KMS-11 (cell line): ENCODE data around the gene HCN3.

ENCODE experiments used
- H2AFZ ChIP-seq: fragments of 200-600 bp; sonication (generic); 2 replicates; pipeline ENCODE4 v1.6.1; 2016; ENCODE audit warnings: antibody characterized with exemption, mixed run types, low read depth
- H3K27ac ChIP-seq: fragments of 200-600 bp; sonication (generic); 2 replicates; pipeline ENCODE4 v1.6.1; 2016; ENCODE audit warnings: mild to moderate bottlenecking, mixed run types
- H3K27me3 ChIP-seq: fragments of 200-600 bp; sonication (generic); 2 replicates; pipeline ENCODE4 v1.6.1; 2017; ENCODE audit warnings: mild to moderate bottlenecking, low read depth, mixed run types, moderate library complexity; ENCODE audit not compliant: insufficient read depth
- H3K36me3 ChIP-seq: fragments of 200-600 bp; sonication (generic); 2 replicates; pipeline ENCODE4 v1.6.1; 2017; ENCODE audit warnings: mild to moderate bottlenecking, mixed run types; ENCODE audit not compliant: insufficient read depth
- H3K4me1 ChIP-seq: fragments of 200-600 bp; sonication (generic); 2 replicates; pipeline ENCODE4 v1.6.1; 2016; ENCODE audit warnings: mild to moderate bottlenecking, low read depth, mixed run types; ENCODE audit not compliant: poor library complexity, severe bottlenecking
- H3K4me2 ChIP-seq: fragments of 200-600 bp; sonication (generic); 2 replicates; pipeline ENCODE4 v1.7.0; 2016; ENCODE audit warnings: mild to moderate bottlenecking, mixed run types
- H3K4me3 ChIP-seq: fragments of 200-600 bp; sonication (generic); IDR thresholded peaks from 2 replicates; pipeline ENCODE4 v1.6.1; 2017; ENCODE audit warnings: low read depth, low read length, mixed read lengths; ENCODE audit not compliant: insufficient read depth
- H3K79me2 ChIP-seq: fragments of 200-600 bp; sonication (generic); 2 replicates; pipeline ENCODE4 v1.6.1; 2016; ENCODE audit warnings: low read depth, mixed run types; ENCODE audit not compliant: insufficient read depth
- H3K9ac ChIP-seq: fragments of 200-600 bp; sonication (generic); 2 replicates; pipeline ENCODE4 v1.6.1; 2016; ENCODE audit warnings: mild to moderate bottlenecking, mixed run types
- H4K20me1 ChIP-seq: fragments of 200-600 bp; sonication (generic); 2 replicates; pipeline ENCODE4 v1.6.1; 2016; ENCODE audit warnings: mild to moderate bottlenecking, mixed run types; ENCODE audit not compliant: insufficient read depth
- TF ChIP-seq, protein P1 (sequence below): fragments of 200-600 bp; sonication (generic); conservative IDR thresholded peaks from 2 replicates; pipeline ENCODE4 v1.6.1; 2017; ENCODE audit warnings: low read depth, mild to moderate bottlenecking, antibody characterized with exemption, low read length, moderate library complexity, mixed read lengths

HCN3 gene

DNA sequence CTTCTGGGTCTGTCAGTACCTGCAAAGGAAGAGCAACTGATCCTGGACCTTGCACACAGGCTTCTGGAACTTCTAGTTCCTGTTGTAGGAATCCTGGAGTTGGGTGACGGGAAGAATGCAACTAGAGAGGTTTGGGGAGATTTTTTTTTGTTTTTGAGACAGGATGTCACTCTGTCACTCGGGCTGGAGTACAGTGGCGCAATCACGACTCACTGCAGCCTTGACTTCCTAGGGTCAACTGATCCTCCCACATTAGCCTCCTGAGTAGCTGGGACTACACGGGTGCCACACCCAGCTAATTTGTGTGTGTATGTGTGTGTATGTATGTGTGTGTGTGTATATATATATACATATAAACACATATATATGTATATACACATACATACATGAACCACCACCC lies 40.8 kb upstream of the HCN3 start:
- Histone ChIP-seq H3K4me2 (no peak overlapping the region), H3K9ac (no peak overlapping the region), H3K79me2 (no peaks in the 10 kb centered on the region)

DNA sequence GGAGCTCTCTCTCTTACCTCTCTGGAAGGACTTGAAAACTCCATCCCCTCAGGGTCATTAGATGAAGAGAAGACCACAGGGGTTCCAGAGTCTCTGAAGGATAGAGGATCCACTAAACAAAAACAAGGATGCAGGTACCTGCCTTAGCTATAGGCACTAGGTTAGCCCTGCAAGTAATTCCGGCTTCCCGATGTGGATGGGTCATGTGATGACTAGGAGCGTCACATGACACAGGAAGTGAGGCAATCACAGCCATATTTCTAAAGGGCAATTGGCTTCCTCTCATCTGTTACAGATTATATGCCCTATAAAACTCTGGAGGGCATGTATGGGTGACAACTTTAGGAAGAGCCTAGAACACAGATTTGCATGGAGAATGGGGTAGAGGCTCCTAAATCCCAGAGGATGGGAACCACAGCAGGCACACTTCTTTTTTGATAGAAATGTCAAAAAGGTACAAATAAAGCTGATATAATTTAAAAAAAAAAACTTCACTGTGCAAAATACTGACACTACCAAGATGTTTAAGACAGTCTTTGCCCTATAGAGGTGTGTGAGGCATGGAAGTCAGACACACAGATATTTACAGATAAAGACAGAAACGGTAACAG lies 36.1 kb upstream of the HCN3 start:
- Histone ChIP-seq H3K27ac (no peak overlapping the region), H3K79me2 (no peaks in the 10 kb centered on the region), H3K4me1 (peaks cover 38% of the 10 kb centered on the region), H3K9ac (peak overlapping the region; percentile 5; the same call in 1 of the 2 replicates), H3K36me3 (no peaks in the 10 kb centered on the region; the same call in 1 of the 2 replicates), H2AFZ (peak overlapping the region; percentile 57), H3K27me3 (no peaks in the 10 kb centered on the region), H3K4me3 (peak overlapping the region; percentile 98), H4K20me1 (no peaks in the 10 kb centered on the region), H3K4me2 (peak overlapping the region; percentile 44)
- TF ChIP-seq, protein P1, sequence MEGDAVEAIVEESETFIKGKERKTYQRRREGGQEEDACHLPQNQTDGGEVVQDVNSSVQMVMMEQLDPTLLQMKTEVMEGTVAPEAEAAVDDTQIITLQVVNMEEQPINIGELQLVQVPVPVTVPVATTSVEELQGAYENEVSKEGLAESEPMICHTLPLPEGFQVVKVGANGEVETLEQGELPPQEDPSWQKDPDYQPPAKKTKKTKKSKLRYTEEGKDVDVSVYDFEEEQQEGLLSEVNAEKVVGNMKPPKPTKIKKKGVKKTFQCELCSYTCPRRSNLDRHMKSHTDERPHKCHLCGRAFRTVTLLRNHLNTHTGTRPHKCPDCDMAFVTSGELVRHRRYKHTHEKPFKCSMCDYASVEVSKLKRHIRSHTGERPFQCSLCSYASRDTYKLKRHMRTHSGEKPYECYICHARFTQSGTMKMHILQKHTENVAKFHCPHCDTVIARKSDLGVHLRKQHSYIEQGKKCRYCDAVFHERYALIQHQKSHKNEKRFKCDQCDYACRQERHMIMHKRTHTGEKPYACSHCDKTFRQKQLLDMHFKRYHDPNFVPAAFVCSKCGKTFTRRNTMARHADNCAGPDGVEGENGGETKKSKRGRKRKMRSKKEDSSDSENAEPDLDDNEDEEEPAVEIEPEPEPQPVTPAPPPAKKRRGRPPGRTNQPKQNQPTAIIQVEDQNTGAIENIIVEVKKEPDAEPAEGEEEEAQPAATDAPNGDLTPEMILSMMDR, result no peak

More for the DNA sequence above, 40.8 kb upstream of the HCN3 start:
- Histone ChIP-seq H3K4me1 (peaks cover 10% of the 10 kb centered on the region), H2AFZ (no peak overlapping the region), H4K20me1 (no peaks in the 10 kb centered on the region), H3K27me3 (no peaks in the 10 kb centered on the region), H3K36me3 (no peaks in the 10 kb centered on the region; the same call in 1 of the 2 replicates), H3K4me3 (no peak overlapping the region), H3K27ac (no peak overlapping the region)
- TF ChIP-seq, protein P1, result no peak

DNA sequence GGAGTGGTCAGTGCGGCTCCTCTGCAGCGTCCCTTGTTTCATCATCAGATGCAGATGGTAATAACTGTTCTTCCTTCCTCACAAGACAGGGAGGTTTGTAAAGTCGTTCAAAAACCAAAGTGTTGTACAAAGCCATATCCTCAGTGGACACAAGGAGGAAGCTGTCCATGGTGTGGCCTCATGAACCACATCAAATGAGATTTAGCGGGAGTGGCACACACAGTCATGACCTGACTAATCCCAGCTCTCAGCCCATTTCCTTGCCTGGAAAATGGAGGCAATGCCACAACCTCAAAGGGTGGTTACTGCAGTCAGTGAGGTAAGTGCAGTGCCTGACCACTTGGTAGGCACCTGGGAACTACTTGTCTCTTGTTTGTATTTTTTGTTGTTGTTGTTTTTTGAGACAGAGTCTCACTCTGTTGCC lies 35.4 kb upstream of the HCN3 start:
- Histone ChIP-seq H3K4me1 (peaks cover 38% of the 10 kb centered on the region), H3K36me3 (no peaks in the 10 kb centered on the region; the same call in 1 of the 2 replicates), H2AFZ (peak overlapping the region; percentile 57; the same call in 1 of the 2 replicates), H3K27me3 (no peaks in the 10 kb centered on the region), H3K4me3 (no peak overlapping the region), H4K20me1 (no peaks in the 10 kb centered on the region), H3K79me2 (no peaks in the 10 kb centered on the region), H3K4me2 (peak overlapping the region; percentile 44; the same call in 1 of the 2 replicates), H3K27ac (no peak overlapping the region), H3K9ac (no peak overlapping the region)
- TF ChIP-seq, protein P1, result no peak

DNA sequence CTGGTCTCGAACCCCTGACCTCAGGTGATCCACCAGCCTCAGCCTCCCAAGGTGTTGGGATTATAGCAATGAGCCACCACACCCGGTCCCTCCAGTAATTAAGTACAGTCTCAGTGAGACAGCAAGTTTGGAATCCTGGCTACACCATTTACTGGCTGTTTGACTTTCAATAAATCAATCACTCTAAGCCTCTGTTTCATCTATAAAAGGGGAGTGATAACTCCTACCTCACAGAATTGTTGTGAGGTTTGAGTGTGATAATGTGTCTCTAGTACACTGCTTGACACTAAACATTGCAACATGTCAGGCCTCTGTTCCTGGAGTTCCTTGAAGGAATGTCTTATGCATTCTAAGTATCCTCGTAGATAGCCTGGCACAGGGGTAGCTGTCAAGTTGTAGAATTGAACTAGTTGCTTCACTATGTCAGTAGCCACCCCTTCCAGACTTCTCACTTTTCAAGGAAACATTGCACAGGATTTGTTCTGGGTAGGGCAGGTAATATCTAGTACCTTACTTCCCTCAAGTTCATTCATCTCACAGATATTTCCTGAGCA lies 34.4 kb upstream of the HCN3 start:
- Histone ChIP-seq H3K4me2 (no peak overlapping the region), H3K4me3 (no peak overlapping the region), H3K9ac (no peak overlapping the region), H3K79me2 (no peaks in the 10 kb centered on the region), H2AFZ (no peak overlapping the region), H3K36me3 (no peaks in the 10 kb centered on the region), H3K27me3 (no peaks in the 10 kb centered on the region), H3K4me1 (peaks cover 38% of the 10 kb centered on the region), H3K27ac (no peak overlapping the region), H4K20me1 (no peaks in the 10 kb centered on the region)
- TF ChIP-seq, protein P1, result no peak
